ENCODE measurements around the gene KDM1B.

KDM1B gene

GRCh38 chr6:18206591-18206990 lies 51.4 kb downstream of the KDM1B start:
- no peak for TF ChIP-seq TCF12 (IDR thresholded peaks at IDR 0.05; ENCODE audit: low read depth)
- TF ChIP-seq, protein P1, sequence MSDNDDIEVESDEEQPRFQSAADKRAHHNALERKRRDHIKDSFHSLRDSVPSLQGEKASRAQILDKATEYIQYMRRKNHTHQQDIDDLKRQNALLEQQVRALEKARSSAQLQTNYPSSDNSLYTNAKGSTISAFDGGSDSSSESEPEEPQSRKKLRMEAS (IDR thresholded peaks at IDR 0.05): no peak
- TF ChIP-seq TEAD4 (IDR thresholded peaks at IDR 0.05): no peak
- no peak for TF ChIP-seq YY1 (IDR thresholded peaks at IDR 0.05; ENCODE audit: low read depth)
- no peak for TF ChIP-seq CREB1 (IDR thresholded peaks at IDR 0.05; ENCODE audit: low read depth)
- no peak for TF ChIP-seq FOXM1 (IDR thresholded peaks at IDR 0.05; ENCODE audit: borderline replicate concordance, low read depth)
- TF ChIP-seq NFIC (IDR thresholded peaks at IDR 0.05): no peak
- TF ChIP-seq RAD21 (IDR thresholded peaks at IDR 0.05; ENCODE audit: low read depth): no peak
- TF ChIP-seq USF1 (IDR thresholded peaks at IDR 0.05): no peak
- no peak for TF ChIP-seq EP300 (IDR thresholded peaks at IDR 0.05; ENCODE audit: borderline replicate concordance)

DNA sequence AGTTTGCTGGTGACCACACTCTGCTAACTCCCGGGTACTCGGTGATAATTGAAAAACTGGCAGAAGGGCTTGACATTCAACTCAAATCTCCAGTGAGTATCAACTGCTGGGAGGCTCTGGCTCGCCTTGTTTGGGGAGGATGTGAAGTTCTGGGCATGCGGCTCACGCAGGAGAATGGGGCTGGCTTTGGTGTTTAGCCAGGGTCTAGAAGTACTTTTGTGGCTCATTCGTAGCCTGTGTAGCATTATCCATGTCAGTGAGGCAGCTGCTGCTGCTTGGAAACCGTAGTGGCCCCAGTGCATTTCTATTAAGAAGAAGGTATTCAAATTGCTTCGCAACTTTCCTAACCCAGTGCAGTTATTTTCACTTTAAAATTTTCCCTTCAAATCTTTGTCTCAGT lies 52.2 kb downstream of the KDM1B start:
- TF ChIP-seq FOXM1 (IDR thresholded peaks at IDR 0.05; ENCODE audit: borderline replicate concordance, low read depth) (no peak), EP300 (IDR thresholded peaks at IDR 0.05; ENCODE audit: borderline replicate concordance) (no peak), YY1 (IDR thresholded peaks at IDR 0.05; ENCODE audit: low read depth) (no peak)
- TF ChIP-seq, protein P1 (IDR thresholded peaks at IDR 0.05): no peak

GRCh38 chr6:18207949-18208348 lies 52.7 kb downstream of the KDM1B start:
- TF ChIP-seq USF1 (IDR thresholded peaks at IDR 0.05) (0 out of 2 replicates have a peak, but pooled peaks have one; percentile 42), FOXM1 (IDR thresholded peaks at IDR 0.05; ENCODE audit: borderline replicate concordance, low read depth) (no peak)

DNA sequence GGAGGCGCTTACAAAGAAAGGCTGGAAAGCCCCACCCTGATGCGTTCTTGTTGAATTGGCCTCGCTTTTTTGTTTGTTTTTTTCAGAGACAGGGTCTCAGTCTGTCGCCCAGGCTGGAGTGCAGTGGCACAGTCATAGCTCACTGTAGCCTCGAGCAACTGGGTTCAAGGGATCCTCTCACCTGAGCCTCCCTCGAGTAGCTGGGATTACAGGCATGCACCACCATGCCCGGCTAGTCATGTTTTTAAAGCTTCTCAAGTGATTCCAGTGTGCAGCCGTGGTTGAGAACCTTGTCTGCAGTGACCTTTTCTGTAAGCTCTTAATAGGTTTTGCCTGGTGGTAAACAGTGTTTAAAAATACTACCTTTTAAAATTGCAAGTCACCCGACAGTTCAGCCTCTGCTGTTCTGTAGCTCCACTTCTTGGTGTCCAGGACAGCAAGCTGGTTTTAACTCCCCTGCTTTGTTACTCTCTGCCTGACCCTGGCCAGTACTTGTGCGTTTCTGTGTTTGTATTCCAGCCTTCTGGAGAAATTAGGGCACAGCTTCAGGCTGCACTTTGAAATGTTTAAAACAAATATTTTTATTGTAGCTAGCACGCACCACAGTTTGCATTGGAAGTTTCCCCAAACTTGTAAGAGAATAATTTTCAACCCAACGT lies 54.4 kb downstream of the KDM1B start:
- TF ChIP-seq TCF12 (IDR thresholded peaks at IDR 0.05; ENCODE audit: low read depth) (no peak), REST (IDR thresholded peaks at IDR 0.05; ENCODE audit: low read depth) (no peak), TAF1 (IDR thresholded peaks at IDR 0.05; ENCODE audit: low read depth) (no peak), NFIC (IDR thresholded peaks at IDR 0.05) (no peak), YY1 (IDR thresholded peaks at IDR 0.05; ENCODE audit: low read depth) (no peak)

DNA sequence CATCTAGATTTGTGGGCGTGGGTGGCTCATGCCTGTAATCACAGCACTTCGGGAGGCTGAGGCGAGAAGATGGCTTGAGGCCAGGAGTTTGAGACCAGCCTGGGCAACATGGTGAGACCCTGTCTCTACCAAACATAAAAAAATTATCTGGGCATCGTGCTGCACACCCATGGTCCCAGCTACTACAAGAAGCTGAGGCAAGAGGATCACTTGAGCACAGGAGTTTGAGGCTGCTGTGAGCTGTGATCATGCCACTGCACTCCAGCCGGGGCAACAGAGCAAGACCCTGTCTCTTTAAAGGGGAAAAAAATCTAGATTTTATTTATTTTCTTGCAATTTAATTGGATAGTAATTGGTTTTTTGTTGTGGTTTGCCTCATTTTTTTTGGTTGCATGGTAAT lies 55.5 kb downstream of the KDM1B start:
- TF ChIP-seq REST (IDR thresholded peaks at IDR 0.05; ENCODE audit: low read depth) (no peak), EP300 (IDR thresholded peaks at IDR 0.05; ENCODE audit: borderline replicate concordance) (no peak), TCF12 (IDR thresholded peaks at IDR 0.05; ENCODE audit: low read depth) (no peak), CEBPB (IDR thresholded peaks at IDR 0.05) (no peak), USF1 (IDR thresholded peaks at IDR 0.05) (no peak), TAF1 (IDR thresholded peaks at IDR 0.05; ENCODE audit: low read depth) (no peak), CREB1 (IDR thresholded peaks at IDR 0.05; ENCODE audit: low read depth) (no peak), FOXM1 (IDR thresholded peaks at IDR 0.05; ENCODE audit: borderline replicate concordance, low read depth) (no peak), ZBTB7A (IDR thresholded peaks at IDR 0.05; ENCODE audit: low read depth) (no peak), YY1 (IDR thresholded peaks at IDR 0.05; ENCODE audit: low read depth) (no peak), EGR1 (IDR thresholded peaks at IDR 0.05) (no peak)
- TF ChIP-seq, protein P1 (IDR thresholded peaks at IDR 0.05): no peak

- TF ChIP-seq USF1 (IDR thresholded peaks at IDR 0.05) (no peak), CEBPB (IDR thresholded peaks at IDR 0.05) (no peak)
Observed at GRCh38 chr6:18211338-18211737, 56.1 kb downstream of the KDM1B start.
